GM12872 (cell line): ENCODE measurements around the gene CPAMD8.

ENCODE experiments used
- TF ChIP-seq, protein P1 (sequence below): IDR thresholded peaks from 3 replicates; pipeline ENCODE4 v1.5.1; 2011; ENCODE audit warnings: low read depth, mild to moderate bottlenecking, low read length, moderate library complexity; ENCODE audit not compliant: insufficient read depth

The CPAMD8 gene

GRCh38 chr19:16889883-16890460, 136.6 kb downstream of the CPAMD8 start:
- TF ChIP-seq, protein P1, sequence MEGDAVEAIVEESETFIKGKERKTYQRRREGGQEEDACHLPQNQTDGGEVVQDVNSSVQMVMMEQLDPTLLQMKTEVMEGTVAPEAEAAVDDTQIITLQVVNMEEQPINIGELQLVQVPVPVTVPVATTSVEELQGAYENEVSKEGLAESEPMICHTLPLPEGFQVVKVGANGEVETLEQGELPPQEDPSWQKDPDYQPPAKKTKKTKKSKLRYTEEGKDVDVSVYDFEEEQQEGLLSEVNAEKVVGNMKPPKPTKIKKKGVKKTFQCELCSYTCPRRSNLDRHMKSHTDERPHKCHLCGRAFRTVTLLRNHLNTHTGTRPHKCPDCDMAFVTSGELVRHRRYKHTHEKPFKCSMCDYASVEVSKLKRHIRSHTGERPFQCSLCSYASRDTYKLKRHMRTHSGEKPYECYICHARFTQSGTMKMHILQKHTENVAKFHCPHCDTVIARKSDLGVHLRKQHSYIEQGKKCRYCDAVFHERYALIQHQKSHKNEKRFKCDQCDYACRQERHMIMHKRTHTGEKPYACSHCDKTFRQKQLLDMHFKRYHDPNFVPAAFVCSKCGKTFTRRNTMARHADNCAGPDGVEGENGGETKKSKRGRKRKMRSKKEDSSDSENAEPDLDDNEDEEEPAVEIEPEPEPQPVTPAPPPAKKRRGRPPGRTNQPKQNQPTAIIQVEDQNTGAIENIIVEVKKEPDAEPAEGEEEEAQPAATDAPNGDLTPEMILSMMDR: 0 out of 3 replicates have a peak, but pooled peaks have one; percentile 5

- TF ChIP-seq, protein P1: 0 out of 3 replicates have a peak, but pooled peaks have one; percentile 18
Measured at GRCh38 chr19:16889366-16889882, 137.2 kb downstream of the CPAMD8 start.

DNA sequence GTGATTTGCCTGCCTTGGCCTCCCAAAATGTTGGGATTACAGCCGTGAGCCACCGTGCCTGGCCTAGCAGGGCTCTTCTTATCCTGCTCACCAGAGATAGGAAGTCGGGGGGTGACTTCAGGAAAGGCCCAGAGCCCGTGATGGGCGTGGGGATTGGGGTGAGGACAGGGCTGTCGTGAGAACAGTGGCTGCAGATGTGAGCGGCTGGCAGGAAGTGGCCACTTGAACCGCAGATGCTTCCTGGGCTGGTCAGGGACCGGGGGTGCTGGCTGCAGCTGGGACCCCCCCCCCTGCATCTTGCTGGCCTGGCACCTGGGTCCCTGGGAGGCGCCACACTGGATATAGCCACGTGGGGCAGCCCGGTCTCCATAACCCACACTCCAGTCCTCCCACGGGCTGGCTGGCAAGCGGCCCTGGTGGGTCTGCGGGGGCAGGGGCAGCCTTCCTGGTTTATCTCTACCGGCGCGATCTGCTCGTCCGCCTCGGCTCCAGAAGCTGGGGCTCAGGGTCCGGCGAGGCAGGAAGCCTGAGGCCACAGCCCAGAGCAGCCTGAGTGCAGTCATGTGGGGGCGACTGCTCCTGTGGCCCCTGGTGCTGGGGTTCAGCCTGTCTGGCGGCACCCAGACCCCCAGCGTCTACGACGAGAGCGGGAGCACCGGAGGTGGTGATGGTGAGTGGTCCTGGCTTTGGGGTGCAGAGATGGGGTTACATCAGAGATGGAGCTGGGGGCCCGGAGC, 137.8 kb downstream of the CPAMD8 start, which contains the start of gene F2RL3:
F2RL3 (plus strand) TSS at position 371 of the 737 bp plus-strand sequence; CDS start at position 562, 191 bp downstream.
- TF ChIP-seq, protein P1: no peak

- TF ChIP-seq, protein P1: 0 out of 3 replicates have a peak, but pooled peaks have one; percentile 19
Measured at GRCh38 chr19:16887353-16888265, 139.0 kb downstream of the CPAMD8 start.

DNA sequence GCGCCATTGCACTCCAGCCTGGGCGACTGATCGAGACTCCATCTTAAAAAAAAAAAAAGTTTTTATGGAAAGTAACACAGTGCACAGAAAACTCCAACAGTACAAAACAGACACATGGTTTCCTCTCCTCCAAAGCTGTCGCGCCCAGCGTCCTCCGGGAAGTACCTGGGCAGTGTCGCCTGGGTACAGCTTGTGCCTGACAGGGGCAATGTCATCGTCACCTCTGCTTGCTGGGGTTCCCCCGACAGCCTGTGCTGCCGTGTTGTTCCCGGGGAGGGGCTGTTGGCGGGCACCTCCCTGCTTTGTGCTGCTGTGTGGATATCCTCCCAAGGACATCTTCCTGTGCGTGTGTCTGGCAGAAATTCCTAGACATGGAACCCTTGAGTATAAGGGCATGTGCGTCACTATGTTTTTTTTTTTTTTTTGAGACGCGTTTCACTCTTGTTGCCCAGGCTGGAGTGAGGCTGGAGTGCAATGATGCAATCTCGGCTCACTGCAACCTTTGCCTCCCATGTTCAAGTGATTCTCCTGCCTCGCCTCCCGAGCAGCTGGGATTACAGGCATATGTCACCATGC, 140.2 kb downstream of the CPAMD8 start:
- TF ChIP-seq, protein P1: no peak

GRCh38 chr19:16885166-16885565, 141.4 kb downstream of the CPAMD8 start:
- TF ChIP-seq, protein P1: no peak
